ENCODE results near the gene HMOX1.
"Not testable (repeated sequence)": the region's sequence is repeated elsewhere in the genome, so short reads cannot be mapped to it uniquely, and the experiment has no call there.

Gene HMOX1

GRCh38 chr22:35436421-35436820 is 55.5 kb downstream of the HMOX1 start:
- H3K4me1 ChIP-seq (ENCODE audit: insufficient read depth, low read length): no peaks in the 10 kb centered on the region
- H3K9ac ChIP-seq (ENCODE audit: low read depth, low read length): no peak overlapping the region
- H3K9me3 ChIP-seq (ENCODE audit: insufficient read depth, low read depth, low read length): peaks cover 15% of the 10 kb centered on the region; the same call in 1 of the 2 replicates
- no peak overlapping the region for H3K4me3 ChIP-seq (ENCODE audit: low read length)
- H3K27ac ChIP-seq (ENCODE audit: low read depth, low read length): no peak overlapping the region
- no peaks in the 10 kb centered on the region for H3K27me3 ChIP-seq (ENCODE audit: insufficient read depth, low read length)
- WGBS: 89% methylated on average over 4 of the region's 5 CpGs
- H3K36me3 ChIP-seq (ENCODE audit: insufficient read depth, low read length): peaks cover 32% of the 10 kb centered on the region

- Histone ChIP-seq H3K4me3 (ENCODE audit: low read length) (no peak overlapping the region), H3K27me3 (ENCODE audit: insufficient read depth, low read length) (no peaks in the 10 kb centered on the region), H3K36me3 (ENCODE audit: insufficient read depth, low read length) (peaks cover 26% of the 10 kb centered on the region), H3K9ac (ENCODE audit: low read depth, low read length) (no peak overlapping the region), H3K9me3 (ENCODE audit: insufficient read depth, low read depth, low read length) (peaks cover 15% of the 10 kb centered on the region; the same call in 1 of the 2 replicates), H3K4me1 (ENCODE audit: insufficient read depth, low read length) (no peaks in the 10 kb centered on the region), H3K27ac (ENCODE audit: low read depth, low read length) (no peak overlapping the region)
- 73% methylated on average over 2 of the region's 2 CpGs for WGBS
These were observed 56.2 kb downstream of the HMOX1 start for GRCh38 chr22:35437049-35437448.

GRCh38 chr22:35438673-35439364 is 57.9 kb downstream of the HMOX1 start:
- not testable (repeated sequence) for H3K9ac ChIP-seq (ENCODE audit: low read depth, low read length); H3K4me1 ChIP-seq (ENCODE audit: insufficient read depth, low read length); H3K9me3 ChIP-seq (ENCODE audit: insufficient read depth, low read depth, low read length); H3K27me3 ChIP-seq (ENCODE audit: insufficient read depth, low read length); H3K27ac ChIP-seq (ENCODE audit: low read depth, low read length); H3K36me3 ChIP-seq (ENCODE audit: insufficient read depth, low read length); H3K4me3 ChIP-seq (ENCODE audit: low read length)
- WGBS: 58% methylated on average over 3 of the region's 3 CpGs

DNA sequence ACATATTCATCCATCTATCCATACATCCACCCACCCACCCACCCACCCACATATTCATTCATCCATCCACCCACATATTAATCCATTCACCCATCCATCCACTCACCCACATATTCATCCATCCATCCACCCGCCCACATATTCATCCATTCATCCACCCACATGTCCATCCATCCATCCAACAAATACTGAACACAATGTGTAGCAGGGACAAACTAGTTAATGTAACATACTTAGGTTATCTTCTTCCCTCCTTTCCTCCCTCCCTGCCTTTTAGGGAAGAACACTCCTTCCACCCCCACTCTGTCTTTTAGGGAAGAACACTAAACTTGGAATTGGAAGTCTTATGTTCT is 58.4 kb downstream of the HMOX1 start:
- Histone ChIP-seq H3K27me3 (ENCODE audit: insufficient read depth, low read length) (no peaks in the 10 kb centered on the region), H3K36me3 (ENCODE audit: insufficient read depth, low read length) (peaks cover 4% of the 10 kb centered on the region; the same call in 1 of the 2 replicates), H3K4me3 (ENCODE audit: low read length) (no peak overlapping the region), H3K27ac (ENCODE audit: low read depth, low read length) (no peak overlapping the region), H3K9ac (ENCODE audit: low read depth, low read length) (no peak overlapping the region), H3K9me3 (ENCODE audit: insufficient read depth, low read depth, low read length) (no peaks in the 10 kb centered on the region), H3K4me1 (ENCODE audit: insufficient read depth, low read length) (no peaks in the 10 kb centered on the region)
- 95% methylated on average over 1 of the region's 1 CpG for WGBS

GRCh38 chr22:35440129-35440528 is 59.2 kb downstream of the HMOX1 start:
- Histone ChIP-seq H3K4me1 (ENCODE audit: insufficient read depth, low read length) (no peaks in the 10 kb centered on the region), H3K9me3 (ENCODE audit: insufficient read depth, low read depth, low read length) (no peaks in the 10 kb centered on the region), H3K27me3 (ENCODE audit: insufficient read depth, low read length) (no peaks in the 10 kb centered on the region), H3K36me3 (ENCODE audit: insufficient read depth, low read length) (no peaks in the 10 kb centered on the region), H3K27ac (ENCODE audit: low read depth, low read length) (no peak overlapping the region), H3K4me3 (ENCODE audit: low read length) (no peak overlapping the region), H3K9ac (ENCODE audit: low read depth, low read length) (no peak overlapping the region)
- WGBS: 84% methylated on average over 3 of the region's 3 CpGs

- Histone ChIP-seq H3K36me3 (ENCODE audit: insufficient read depth, low read length) (no peaks in the 10 kb centered on the region; the same call in 1 of the 2 replicates), H3K27me3 (ENCODE audit: insufficient read depth, low read length) (no peaks in the 10 kb centered on the region), H3K9me3 (ENCODE audit: insufficient read depth, low read depth, low read length) (no peaks in the 10 kb centered on the region), H3K4me3 (ENCODE audit: low read length) (no peak overlapping the region), H3K4me1 (ENCODE audit: insufficient read depth, low read length) (no peaks in the 10 kb centered on the region), H3K9ac (ENCODE audit: low read depth, low read length) (no peak overlapping the region), H3K27ac (ENCODE audit: low read depth, low read length) (no peak overlapping the region)
- 82% methylated on average over 9 of the region's 9 CpGs for WGBS
These were observed 60.7 kb downstream of the HMOX1 start for GRCh38 chr22:35441489-35442100.

DNA sequence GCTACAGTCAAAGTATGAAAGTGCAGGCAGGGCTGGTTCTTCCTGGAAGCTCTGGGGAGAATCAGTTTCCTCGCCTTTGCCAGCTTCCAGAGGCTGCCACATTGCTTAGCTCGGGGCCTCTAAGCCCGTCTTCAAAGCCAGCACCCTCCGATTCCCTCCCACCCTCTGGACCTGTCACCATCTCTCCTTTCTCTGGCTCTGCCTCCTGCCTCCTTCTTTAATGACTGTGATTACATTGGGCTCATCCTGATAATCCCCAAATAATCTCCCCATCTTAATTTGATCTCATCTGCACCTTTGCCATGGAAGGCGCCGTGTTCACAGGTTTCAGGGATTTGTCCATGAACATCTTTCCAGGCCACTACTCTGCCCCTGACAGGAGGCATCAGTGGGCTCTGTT is 61.6 kb downstream of the HMOX1 start:
- Histone ChIP-seq H3K9ac (ENCODE audit: low read depth, low read length) (no peak overlapping the region), H3K4me1 (ENCODE audit: insufficient read depth, low read length) (no peaks in the 10 kb centered on the region), H3K27me3 (ENCODE audit: insufficient read depth, low read length) (no peaks in the 10 kb centered on the region), H3K27ac (ENCODE audit: low read depth, low read length) (no peak overlapping the region), H3K36me3 (ENCODE audit: insufficient read depth, low read length) (no peaks in the 10 kb centered on the region; the same call in 1 of the 2 replicates), H3K9me3 (ENCODE audit: insufficient read depth, low read depth, low read length) (no peaks in the 10 kb centered on the region), H3K4me3 (ENCODE audit: low read length) (no peak overlapping the region)
- WGBS: 91% methylated on average over 6 of the region's 6 CpGs

- Histone ChIP-seq H3K9ac (ENCODE audit: low read depth, low read length) (no peak overlapping the region), H3K27ac (ENCODE audit: low read depth, low read length) (no peak overlapping the region), H3K9me3 (ENCODE audit: insufficient read depth, low read depth, low read length) (no peaks in the 10 kb centered on the region), H3K36me3 (ENCODE audit: insufficient read depth, low read length) (no peaks in the 10 kb centered on the region; the same call in 1 of the 2 replicates), H3K4me1 (ENCODE audit: insufficient read depth, low read length) (0 out of 2 replicates have a peak, but pooled peaks cover 7% of the 10 kb centered on the region), H3K4me3 (ENCODE audit: low read length) (no peak overlapping the region), H3K27me3 (ENCODE audit: insufficient read depth, low read length) (no peaks in the 10 kb centered on the region)
- 73% methylated on average over 6 of the region's 6 CpGs for WGBS
These were observed 62.4 kb downstream of the HMOX1 start for GRCh38 chr22:35443338-35443737.
